ENCODE measurements around the gene MAP4. TPM values are rescaled to one million over a fixed set of nuclear protein-coding genes. Genes with fewer than 3 reads are reported as not detected.
A peak's percentile ranks its signal among the peaks of the same experiment; 100 is the strongest.

Gene MAP4
- total RNA-seq, 4 donors from 2014 or later = 597 to 976 (median 687) TPM

DNA sequence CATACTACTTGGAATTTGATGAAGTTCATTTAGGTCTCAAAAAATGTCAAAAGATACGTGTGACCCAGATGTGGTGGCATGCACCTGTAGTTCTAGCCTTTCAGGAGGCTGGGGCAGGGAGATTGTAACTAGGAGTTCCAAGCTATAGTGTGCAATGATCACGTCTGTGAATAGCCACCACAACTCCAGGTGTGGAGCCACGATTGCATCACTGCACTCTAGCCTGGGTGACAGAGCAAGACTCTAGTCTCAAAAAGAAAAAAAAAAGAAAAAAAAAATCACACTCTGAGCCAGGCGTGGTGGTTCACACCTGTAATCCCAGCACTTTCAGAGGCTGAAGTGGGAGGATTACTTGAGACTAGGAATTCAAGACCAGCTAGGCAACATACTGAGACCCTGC is 14.2 kb downstream of the MAP4 start:
- ATAC-seq (peak in 1 of 2 donors; percentile 48), DNase-seq (no peak)
- Histone ChIP-seq H3K9me3 (no peaks in the 10 kb centered on the region), H3K27ac (peak overlapping the region; percentile 8 to 49 (median 44)), H3K36me3 (no peaks in the 10 kb centered on the region), H3K27me3 (no peaks in the 10 kb centered on the region), H3K4me1 (peaks cover 53 to 61% of the 10 kb centered on the region in 2 donors), H3K4me3 (no peak overlapping the region)
- TF ChIP-seq CTCF (IDR thresholded peaks at IDR 0.05 in 4 of 5, conservative IDR thresholded peaks at IDR 0.05 in 1 of 5) = no peak
- no peak for TF ChIP-seq POLR2A (IDR thresholded peaks at IDR 0.05)
- intact Hi-C loops (cut with DNase I; ENCODE audit: low total_unique reads) (no loop called here), in situ Hi-C loops (cut with MboI; ENCODE audit: low sequenced_read_pairs in 4 of 4) (no loop called here)

DNA sequence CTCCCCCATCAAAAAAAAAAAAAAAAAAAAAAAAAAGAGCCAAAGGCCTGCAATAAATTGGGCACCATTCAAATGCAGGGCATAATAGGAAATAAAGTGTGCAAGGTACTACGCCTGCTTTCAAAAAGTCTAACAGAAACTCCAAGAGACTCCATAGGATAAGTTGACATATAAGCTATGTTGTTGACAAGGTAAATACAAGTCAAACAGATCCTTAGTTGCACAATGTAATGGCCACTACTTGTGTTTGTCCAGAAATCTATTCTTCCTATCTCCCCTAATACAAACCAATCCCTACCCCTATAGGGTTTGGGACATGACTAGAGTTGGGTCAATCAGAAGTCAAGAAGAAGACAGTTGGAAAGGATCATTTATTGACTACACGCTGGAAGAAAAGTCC is 16.0 kb downstream of the MAP4 start:
- TF ChIP-seq CTCF (IDR thresholded peaks at IDR 0.05 in 4 of 5, conservative IDR thresholded peaks at IDR 0.05 in 1 of 5) = no peak
- TF ChIP-seq POLR2A (IDR thresholded peaks at IDR 0.05) = no peak
- Histone ChIP-seq H3K27me3 (no peaks in the 10 kb centered on the region), H3K27ac (peak overlapping the region; percentile 6 to 53 (median 48)), H3K36me3 (no peaks in the 10 kb centered on the region), H3K9me3 (no peaks in the 10 kb centered on the region), H3K4me1 (peaks cover 60 to 62% of the 10 kb centered on the region in 2 donors), H3K4me3 (no peak overlapping the region)
- ATAC-seq (no peak), DNase-seq (no peak)
- in situ Hi-C loops (cut with MboI; ENCODE audit: low sequenced_read_pairs in 4 of 4) = no loop called here
- intact Hi-C loops (cut with DNase I; ENCODE audit: low total_unique reads) = no loop called here

DNA sequence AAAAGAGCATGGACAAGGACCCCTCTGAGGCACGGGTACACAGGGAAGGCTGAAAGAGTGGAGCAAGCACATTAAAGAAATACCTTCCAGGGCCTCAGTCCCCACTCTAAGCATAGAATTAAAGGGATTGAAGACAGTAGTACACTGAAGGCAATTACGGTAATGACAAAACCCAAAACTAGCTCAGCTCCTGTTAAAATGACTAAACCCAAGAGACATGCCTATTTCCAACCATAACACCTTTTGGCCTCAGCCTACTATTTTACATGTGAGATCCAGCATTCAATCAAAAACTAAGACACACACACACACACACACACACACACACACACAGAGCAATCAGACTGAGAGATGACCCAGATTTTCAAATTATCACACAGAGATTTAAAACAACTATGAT is 19.8 kb downstream of the MAP4 start:
- no peak for ATAC-seq
- peaks cover 55 to 56% of the 10 kb centered on the region in 2 donors for H3K4me1 ChIP-seq
- no peak for DNase-seq
- in situ Hi-C loops (cut with MboI; ENCODE audit: low sequenced_read_pairs in 4 of 4) (loop anchor here in 3 of 4 donors (10.0 to 25.0 kb wide), 4 partner anchors 158 to 459 kb away; no protein-coding TSS in a partner anchor), intact Hi-C loops (cut with DNase I; ENCODE audit: low total_unique reads) (no loop called here)
- H3K9me3 ChIP-seq = no peaks in the 10 kb centered on the region
- H3K36me3 ChIP-seq = no peaks in the 10 kb centered on the region
- peak overlapping the region; percentile 33 to 62 (median 56) for H3K27ac ChIP-seq
- TF ChIP-seq CTCF (IDR thresholded peaks at IDR 0.05 in 4 of 5, conservative IDR thresholded peaks at IDR 0.05 in 1 of 5) (no peak), POLR2A (IDR thresholded peaks at IDR 0.05) (no peak)
- H3K4me3 ChIP-seq = no peak overlapping the region
- no peaks in the 10 kb centered on the region for H3K27me3 ChIP-seq

- intact Hi-C loops (cut with DNase I; ENCODE audit: low total_unique reads) (no loop called here), in situ Hi-C loops (cut with MboI; ENCODE audit: low sequenced_read_pairs in 4 of 4) (loop anchor here in 3 of 4 donors (10.0 to 25.0 kb wide), 4 partner anchors 159 to 457 kb away; no protein-coding TSS in a partner anchor)
- Histone ChIP-seq H3K4me3 (no peak overlapping the region), H3K9me3 (no peaks in the 10 kb centered on the region), H3K36me3 (peaks cover 0 to 6% of the 10 kb centered on the region in 2 donors), H3K27ac (peak overlapping the region in 2 of 4 donors; percentile 14 to 40), H3K4me1 (peaks cover 57 to 60% of the 10 kb centered on the region in 2 donors), H3K27me3 (no peaks in the 10 kb centered on the region)
- DNase-seq (no peak), ATAC-seq (no peak)
- TF ChIP-seq POLR2A (IDR thresholded peaks at IDR 0.05) = no peak
- TF ChIP-seq CTCF (IDR thresholded peaks at IDR 0.05 in 4 of 5, conservative IDR thresholded peaks at IDR 0.05 in 1 of 5) = no peak
Observed at GRCh38 chr3:47994180-47994579, 22.0 kb downstream of the MAP4 start.

DNA sequence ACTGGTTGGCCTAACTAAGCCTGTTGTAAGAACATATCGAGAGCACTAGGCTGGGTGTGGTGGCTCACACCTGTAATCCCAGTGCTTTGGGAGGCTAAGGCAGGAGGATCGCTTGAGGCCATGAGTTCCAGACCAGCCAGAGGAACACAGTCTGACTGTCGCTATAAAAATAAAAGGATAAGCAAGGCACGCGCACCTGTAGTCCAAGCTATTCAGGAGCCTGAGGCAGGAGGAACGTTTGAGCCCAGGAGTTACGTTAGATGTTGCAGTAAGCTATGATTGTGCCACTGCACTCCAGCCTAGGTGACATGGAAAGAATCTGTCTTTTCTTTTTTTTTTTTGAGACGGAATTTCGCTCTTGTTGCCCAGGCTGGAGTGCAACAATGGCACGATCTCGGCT is 24.9 kb downstream of the MAP4 start:
- ATAC-seq (no peak), DNase-seq (no peak)
- TF ChIP-seq POLR2A (IDR thresholded peaks at IDR 0.05) (no peak), CTCF (IDR thresholded peaks at IDR 0.05 in 4 of 5, conservative IDR thresholded peaks at IDR 0.05 in 1 of 5) (no peak)
- H3K27ac ChIP-seq = peak overlapping the region; percentile 73 to 82 (median 80)
- H3K4me1 ChIP-seq = peaks cover 46 to 51% of the 10 kb centered on the region in 2 donors
- H3K9me3 ChIP-seq = no peaks in the 10 kb centered on the region
- peaks cover 0 to 6% of the 10 kb centered on the region in 2 donors for H3K36me3 ChIP-seq
- intact Hi-C loops (cut with DNase I; ENCODE audit: low total_unique reads) (loop anchor here (2.0 kb wide), 1 partner anchor 21 kb away; no protein-coding TSS in a partner anchor), in situ Hi-C loops (cut with MboI; ENCODE audit: low sequenced_read_pairs in 4 of 4) (loop anchor here in 3 of 4 donors (10.0 to 25.0 kb wide), 4 partner anchors 157 to 454 kb away; no protein-coding TSS in a partner anchor)
- H3K27me3 ChIP-seq = no peaks in the 10 kb centered on the region
- H3K4me3 ChIP-seq = no peak overlapping the region
